LHCN-M2 (cell line): Measurements from ENCODE around the gene FUOM. TPM values are rescaled to one million over a fixed set of nuclear protein-coding genes. Genes with fewer than 3 reads are reported as not detected.
"Not testable (repeated sequence)": the region's sequence is repeated elsewhere in the genome, so short reads cannot be mapped to it uniquely, and the experiment has no call there.

Experiments used
- DNase-seq: peaks from one replicate; pipeline ENCODE4 v3.0.0-alpha.2; 2012; ENCODE audit warnings: low read depth
- total RNA-seq: library from RNA; depleted of rRNA; stranded (reverse); fragments of >200 nt; gene quantifications from 2 replicates; pipeline ENCODE4 v1.2.3, GENCODE V29; 2014

The FUOM gene
- total RNA-seq, 1 experiment from 2014 or later, result 20.1 TPM

- no peak for DNase-seq
Measured at GRCh38 chr10:133368153-133368552, 10.3 kb upstream of the FUOM start.

- DNase-seq, result not testable (repeated sequence)
Measured at GRCh38 chr10:133367461-133367860, 9.6 kb upstream of the FUOM start.

DNA sequence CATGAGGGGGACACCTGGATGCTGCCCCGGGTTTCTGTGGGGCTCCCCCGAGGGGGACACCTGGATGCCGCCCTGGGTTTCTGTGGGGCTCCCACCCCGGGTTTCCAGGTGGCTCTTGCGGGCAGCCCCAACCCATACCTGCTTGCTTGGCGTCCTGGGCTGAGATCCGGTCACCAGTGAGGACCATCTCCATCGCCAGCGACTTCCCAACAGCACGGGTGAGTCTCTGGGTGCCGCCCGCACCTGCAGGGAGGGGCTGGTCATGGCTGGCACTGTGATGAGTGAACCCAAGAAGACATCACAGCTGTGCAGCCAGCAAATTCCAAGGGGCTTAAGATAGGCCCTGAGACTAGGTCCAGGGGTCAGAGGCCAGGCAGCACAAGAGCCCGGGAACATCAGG is 8.9 kb upstream of the FUOM start:
- no peak for DNase-seq

GRCh38 chr10:133366130-133366478 is 8.3 kb upstream of the FUOM start:
- DNase-seq, result no peak

- DNase-seq, result no peak
Measured at GRCh38 chr10:133365461-133366129, 7.8 kb upstream of the FUOM start.

DNA sequence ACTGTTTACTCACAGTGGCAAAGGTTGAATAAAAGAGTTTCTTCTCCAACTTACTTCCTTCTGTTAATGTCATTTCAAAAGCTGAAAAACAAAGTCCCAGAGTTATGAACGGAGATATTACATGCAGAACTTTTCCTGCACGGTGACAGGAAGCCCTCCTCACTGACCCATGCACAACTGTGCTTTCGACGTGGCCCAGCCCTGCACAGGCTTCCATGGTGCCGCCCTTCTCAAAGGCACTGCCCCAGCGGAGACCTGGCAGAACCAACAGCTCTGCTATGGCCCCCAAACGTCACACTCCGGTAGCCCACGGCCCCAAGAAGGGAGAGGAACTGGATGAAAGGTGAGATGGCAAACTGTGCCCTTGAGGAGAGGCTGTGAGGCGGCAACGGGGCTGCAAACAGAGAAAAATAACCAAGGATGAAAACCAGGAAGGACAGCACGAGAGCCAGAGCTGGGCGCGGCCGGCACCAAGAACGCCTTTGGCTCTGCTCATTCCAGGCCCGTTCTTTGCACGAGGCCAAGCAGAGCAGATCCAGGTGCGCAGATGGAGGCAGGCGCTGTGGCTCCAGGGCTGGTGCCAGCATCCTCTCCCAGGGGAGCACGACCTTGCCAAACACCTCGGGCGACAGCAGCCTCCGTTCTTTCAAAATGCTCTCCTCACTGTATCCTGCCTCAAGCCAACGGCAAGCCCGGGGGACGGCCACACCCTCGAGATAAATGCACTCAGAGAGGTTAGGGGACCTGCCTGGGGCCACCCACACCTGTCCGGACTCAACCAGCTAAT is 7.0 kb upstream of the FUOM start:
- DNase-seq, result no peak

- DNase-seq, result no peak
Measured at GRCh38 chr10:133362846-133363245, 5.0 kb upstream of the FUOM start.

DNA sequence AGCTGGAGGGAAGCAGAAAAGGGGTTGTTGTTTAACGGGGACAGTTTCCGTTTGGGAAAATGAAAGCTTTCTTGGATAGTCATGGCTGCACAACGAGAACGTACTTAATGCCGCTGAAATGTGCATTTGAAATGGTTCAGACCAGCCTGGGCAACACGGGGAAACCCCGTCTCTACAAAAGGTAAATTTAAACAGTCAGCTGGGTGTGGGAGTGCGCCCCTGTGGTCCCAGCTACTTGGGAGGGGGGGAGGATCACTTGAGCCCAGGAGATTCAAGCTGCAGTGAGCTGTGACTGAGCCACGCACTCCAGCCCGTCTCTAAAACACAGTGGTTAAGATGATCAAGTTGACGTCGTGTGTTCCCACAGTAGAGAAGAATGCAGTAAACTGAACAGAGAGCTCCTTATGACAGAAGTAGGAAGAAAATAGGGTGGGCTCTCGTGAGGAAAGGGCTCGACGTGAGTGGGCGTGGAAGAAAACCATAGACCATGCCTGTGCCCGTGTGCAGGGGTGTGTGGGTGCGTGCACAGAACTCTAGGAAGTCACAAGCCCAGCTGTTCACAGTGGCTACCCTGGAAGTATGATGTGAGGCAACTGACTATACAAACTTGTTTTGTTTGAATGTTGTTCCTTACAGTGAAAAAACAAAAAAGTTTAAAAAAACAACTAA is 4.1 kb upstream of the FUOM start:
- DNase-seq, result no peak

GRCh38 chr10:133361227-133361626 is 3.4 kb upstream of the FUOM start:
- DNase-seq, result no peak

DNA sequence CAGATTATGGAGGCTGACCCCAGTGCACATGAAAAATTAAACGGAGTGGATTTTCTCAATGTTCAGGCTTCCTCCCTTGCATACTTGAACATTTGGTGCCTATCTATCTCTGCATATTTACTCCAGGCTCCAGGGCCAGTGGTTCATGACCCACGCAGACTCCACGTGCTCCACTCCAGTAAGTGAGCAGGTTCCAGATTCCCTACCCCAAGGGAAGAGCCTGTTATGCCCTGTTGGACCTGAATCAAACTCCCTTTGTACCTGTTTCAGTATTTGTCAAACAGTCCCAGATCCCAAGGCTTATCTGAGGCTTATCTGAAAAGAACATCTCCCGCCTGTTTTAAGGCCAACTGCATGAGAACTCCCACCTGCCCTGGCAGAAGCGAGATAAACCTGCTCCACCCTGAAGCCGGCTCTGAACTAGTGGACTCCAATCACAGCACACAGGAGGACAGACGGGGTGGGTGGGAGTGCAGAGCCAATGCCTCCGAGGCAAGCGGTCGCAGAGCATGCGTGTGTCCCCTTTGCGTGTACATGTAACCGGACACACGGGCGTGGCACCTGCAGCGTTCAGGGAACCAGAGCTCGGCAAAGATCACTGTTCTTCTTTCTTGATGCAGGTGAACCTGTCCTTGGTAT is 2.3 kb upstream of the FUOM start:
- no peak for DNase-seq

GRCh38 chr10:133359554-133359971 is 1.7 kb upstream of the FUOM start:
- DNase-seq, result no peak

- DNase-seq, result no peak
Measured at GRCh38 chr10:133358925-133359310, 1.1 kb upstream of the FUOM start.

DNA sequence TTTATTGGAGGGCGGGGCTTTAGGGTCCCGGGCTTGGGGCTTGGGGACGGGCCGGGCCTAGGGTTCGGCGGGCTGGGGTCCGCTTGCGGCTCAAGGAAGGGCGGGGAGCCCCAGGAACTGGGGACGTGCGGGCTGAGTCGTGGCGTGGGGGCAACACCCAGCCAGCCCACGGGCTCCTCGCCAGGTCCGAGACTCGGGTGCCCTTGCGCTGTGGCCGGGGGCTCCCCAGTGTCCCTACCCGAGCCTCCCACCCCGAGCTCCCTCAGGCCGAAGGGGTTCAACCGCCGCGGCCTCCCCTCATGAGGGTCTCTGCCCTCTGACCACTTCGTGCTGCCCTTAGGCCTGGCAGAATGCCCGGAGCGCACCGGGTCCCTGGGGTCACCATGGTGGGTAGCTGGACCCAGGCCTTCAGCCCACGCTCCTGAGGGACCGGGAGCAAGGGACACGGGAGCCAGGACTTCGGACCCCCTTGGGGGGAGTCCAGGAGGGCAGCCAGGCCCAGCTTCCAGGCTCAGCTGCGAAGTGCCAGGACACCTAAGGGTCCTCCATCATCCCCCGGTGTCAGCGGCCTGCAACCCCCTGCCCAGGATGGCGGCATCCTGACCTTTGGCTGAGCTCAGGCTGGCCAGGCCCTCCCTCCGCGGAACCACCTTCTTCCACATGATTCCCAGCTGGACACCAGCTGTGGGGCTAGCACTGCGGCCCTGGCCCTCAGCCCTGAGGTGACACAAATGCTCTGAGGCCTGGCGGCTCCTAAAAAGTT is 524 bp upstream of the FUOM start:
- no peak for DNase-seq

- DNase-seq, result no peak
Measured at GRCh38 chr10:133356549-133357284, 1.1 kb downstream of the FUOM start.

- no peak for DNase-seq
Measured at GRCh38 chr10:133355991-133356390, 1.8 kb downstream of the FUOM start.

GRCh38 chr10:133355266-133355665 is 2.6 kb downstream of the FUOM start:
- DNase-seq, result no peak

- DNase-seq, result no peak
Measured at GRCh38 chr10:133354672-133355240, 3.1 kb downstream of the FUOM start.

DNA sequence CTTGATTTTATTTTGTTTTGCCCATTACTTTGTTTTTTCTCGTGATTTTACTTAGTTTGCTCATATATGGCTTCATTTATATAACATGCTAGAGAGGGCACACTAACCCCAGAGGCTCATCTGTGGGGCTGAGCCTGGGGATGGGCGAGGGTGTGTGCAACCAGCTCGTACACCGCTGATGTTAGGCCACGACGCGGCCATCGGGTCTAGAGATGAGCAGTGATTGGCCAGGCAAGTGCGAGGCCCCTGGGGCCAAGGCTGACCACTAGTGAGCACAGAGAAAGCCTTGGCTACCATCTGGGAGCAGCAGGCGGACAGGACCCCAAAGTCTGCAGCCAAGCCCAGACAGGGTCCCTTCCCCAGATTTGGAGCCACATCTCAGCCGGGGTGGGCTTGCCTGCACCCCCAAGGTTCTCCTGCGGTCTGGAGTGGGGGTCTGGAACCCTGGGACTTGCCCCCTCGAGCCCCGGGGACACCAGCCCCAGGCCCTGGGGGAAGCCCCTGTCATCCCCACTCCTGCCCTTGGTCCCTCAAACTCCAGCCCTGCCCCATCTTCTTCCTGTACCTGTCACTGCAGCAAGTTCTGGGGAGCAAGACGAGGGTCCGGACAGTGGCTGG is 3.7 kb downstream of the FUOM start:
- DNase-seq, result no peak

DNA sequence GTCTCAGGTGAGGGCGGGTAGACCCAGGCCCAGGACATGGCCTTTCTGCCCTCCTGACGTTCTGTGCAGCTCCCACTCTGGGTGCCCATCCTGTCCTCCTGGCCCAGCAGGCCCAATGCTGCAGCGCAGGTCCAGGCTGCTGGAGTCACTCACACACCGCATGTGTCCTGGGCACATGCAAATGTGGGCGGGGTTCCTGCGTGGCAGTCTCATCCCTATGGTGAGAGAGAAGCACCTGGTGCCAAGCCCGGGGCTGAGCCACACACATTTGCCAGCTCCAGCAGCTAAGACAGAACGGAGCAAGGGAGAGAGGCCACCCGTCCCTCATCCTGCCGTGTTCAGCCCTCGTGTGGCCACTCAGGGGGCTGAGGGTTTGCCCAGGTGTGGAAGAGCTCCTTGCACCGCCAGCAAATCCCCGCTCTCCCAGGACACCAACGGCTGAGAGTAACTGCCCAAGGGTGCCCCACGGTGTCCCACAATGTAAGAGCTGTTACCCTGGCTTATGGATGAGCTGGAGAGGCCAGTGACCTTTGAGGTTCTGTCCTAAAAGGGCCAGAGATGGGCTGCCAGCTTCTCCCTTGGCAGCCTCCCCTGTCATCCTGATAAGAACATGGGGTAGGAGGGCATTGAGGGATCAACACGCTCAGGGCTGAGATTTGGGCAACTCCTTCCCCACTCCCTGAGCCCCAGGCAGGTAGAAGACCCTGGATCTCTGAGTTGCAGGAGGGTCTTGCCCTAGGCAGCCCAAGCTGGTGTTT is 4.4 kb downstream of the FUOM start:
- no peak for DNase-seq
